ENCODE data around the gene RNF212.

Gene RNF212

DNA sequence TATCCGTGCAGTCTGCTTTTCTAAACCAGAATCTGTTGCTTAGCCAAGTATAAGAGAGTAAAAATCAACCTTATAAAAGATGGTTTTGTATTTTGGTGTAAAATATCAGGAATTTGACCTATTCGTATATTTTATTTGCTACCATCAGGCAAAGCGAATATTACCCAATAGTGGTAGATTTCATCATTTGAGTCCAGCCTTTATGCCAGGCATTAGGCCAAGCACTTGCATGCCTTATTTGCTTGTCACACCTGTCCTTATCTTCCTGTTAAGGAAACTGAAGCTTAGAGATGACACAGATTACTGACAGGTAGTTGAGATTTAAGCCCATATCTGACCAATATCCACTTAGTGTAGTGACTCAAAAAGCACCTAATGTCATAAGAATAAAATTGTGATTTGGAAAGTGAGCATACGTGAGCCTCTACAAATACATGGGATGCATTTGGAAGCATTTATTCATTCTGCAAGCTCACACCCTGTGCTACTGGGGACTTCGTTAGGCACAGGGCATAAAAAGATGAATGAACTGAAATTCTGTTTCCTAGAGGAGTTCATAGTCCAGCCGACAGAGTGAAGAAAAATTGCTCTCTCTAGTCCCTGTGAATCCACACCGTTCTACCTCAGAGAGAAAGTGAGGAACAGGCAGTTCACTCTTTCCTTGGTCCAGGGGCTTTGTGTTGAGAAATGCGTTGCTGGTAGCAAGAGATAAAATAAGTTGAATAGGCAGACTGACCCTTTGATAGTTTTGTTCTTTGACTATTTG is 2.3 kb upstream of the RNF212 start:
- DNase-seq: no peak

DNA sequence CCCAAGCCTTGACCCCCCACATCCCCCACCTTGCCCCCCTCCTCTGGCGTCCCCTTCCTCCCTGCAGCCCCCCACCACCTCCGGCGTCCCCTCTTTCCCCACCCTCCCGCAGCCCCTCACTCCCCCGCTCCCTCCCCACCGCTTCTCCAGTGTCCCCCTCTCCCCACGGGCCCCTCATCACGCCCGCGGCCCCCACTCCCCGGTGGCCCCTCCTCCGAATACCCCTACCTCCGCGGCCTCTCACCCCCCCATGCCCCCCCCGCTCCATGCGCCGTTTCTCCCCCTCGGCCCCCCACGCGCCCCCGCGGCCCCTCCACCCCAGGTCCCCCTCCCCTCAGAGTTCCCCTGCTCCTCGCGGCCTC is 562 bp downstream of the RNF212 start:
- DNase-seq: no peak

DNA sequence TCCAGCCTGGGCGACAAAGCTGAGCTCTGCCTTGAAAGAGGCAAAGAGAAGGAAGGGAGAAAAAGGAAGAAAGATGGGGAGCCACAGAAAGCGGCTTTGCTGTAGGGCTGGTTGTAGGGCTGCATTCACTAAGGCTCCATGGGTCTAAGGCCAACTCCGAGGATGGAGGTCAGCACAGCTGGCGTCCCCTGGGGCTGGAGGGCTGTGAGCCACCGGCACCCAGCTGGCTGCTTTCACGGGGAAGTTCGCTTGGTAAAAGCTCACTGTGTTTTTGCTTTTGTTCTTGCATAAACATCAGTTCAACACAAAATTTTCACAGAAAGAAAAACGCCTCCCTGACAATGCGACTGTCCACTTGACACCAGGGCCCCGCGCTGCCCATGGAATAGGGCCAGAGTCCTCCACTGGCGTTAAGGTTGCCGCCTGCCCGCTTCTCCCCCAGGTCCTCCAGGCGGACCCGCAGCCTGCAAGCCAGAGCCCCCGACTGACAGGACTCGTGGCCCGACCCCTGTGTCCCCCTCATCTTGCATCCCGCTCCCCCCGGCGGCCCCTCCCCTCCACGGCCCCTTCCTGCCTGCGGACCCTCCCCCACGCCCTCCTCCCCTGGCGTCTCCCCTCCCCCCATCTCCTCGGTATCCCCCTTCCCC is 1.1 kb downstream of the RNF212 start:
- DNase-seq: no peak

DNA sequence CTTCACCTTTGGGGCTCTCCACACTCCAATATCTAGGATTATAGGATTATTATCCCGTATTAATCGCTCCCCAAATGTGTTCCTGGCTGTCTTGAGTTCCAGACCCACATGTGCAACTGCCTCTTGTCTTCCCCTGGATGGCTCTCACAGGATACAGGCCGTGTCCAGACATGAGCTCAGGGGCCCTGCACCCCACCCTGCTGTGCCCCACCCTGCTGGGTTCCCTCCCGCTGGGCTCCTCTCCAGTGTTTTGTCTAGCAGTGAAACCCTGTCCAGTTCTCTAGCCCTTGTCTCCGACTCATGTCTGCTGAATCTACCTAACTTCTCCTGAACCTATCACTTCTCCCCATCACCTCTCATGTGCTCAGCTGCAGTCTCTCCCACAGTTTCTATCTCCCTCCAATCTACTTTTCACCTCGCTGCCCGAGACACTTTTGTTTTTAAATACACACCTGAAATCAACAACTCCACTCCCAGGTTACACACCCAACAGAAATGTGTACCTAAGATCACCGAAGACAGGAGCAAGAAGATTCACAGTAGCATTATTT is 2.0 kb downstream of the RNF212 start:
- DNase-seq: no peak

DNA sequence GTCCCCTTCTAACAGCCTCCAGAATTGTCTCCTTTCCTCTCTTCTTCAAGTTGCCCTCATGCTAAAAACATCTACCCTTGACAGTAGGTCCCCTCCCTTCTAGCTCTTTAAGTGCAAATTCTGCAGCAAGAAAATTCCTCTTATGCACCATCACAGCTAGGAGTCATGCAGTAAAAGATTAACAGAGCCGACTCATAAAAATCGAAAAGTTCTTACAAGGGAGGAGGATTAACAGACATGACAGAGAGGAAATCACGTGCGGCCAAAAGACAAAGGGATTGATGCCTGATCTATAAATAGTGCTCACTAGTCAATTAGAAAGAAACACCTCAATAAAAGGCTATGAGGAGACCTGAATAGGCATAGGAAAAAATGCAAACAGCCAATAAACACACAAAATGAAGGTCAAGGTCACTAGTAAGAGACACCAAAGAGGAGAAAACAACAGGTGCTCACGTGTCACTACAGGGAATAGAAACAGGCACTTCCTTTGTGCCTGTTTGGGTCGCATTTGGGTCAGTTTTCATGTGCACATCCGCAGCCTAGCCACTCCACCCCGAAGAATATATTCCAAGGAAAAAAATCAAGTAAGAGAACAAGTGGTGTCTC is 3.4 kb downstream of the RNF212 start:
- DNase-seq: no peak

DNA sequence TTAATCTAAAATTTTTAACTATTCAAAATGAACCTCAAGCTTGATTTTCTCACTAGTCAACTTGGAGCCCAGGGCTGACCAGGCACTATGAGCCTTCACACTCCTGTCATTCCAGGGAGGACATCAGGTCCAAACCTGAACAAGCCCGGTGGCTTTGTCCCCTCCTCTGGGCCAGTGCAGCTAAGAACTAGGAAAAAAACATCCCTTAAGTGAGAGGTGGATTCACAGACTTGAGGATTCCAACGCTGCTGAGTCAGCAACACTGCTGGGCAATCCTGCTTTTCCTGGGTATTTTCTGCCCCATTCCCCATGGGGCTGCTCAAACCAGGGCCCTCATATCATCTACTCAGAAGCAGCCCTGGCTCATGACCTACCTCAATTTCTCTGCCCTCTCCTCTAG is 4.0 kb downstream of the RNF212 start:
- DNase-seq: no peak

DNA sequence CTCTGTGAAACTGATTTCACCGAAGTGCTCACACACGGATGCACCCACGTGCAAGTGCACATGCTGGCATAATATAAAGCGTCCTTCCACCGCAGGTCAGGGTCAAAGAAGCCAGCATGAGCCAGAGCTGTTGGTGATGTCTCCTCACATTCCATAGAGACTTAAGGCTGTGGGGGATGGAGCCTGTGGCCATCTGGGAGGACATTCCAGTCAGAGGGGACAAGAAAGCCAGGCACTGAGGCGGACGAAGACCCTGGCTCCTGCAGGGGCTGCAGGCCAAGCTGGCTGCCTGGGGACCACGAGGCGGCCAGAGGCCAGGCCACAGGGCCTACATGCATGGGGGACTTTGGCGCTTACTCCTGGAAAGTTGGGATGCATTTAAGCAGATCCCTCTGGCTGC is 7.7 kb downstream of the RNF212 start:
- DNase-seq: no peak

DNA sequence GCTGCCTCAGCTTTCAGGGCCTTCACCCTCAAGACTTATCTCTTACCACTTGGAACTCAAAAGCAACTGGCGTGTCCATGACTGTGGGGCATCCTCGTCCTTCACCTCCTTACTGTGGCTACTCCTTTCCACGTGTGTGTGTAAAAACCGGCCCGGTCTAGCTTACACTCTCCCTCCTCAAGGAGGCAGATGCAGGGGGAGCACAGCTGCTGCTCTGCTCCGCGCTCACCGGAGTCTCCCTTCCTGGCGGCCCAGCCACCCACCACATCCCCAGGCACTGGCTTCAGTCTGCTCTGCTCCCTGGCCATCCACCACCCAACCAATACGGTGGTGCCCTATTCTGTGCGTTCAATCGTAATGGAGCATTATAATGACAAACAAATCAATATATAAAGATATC is 8.3 kb downstream of the RNF212 start:
- DNase-seq: no peak

DNA sequence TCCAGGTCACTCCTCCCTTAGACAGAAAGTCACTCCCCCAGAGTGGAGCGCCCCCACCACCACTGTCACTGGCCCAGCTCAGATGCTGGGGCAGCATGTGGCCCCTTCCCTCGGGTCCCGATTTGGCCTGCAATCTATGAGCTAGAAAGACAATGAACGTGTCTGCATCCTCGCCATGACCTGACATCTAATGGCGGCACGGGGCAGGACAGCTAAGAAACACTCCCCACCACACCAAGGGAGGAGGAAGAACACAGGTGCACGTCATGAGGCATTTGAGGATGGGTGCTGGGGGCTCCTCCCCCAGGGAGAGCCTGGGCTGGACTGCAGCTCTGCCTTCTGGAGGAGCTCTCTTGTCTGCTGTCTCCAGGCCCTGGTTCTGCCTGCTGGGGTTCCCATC is 8.7 kb downstream of the RNF212 start:
- DNase-seq: no peak

DNA sequence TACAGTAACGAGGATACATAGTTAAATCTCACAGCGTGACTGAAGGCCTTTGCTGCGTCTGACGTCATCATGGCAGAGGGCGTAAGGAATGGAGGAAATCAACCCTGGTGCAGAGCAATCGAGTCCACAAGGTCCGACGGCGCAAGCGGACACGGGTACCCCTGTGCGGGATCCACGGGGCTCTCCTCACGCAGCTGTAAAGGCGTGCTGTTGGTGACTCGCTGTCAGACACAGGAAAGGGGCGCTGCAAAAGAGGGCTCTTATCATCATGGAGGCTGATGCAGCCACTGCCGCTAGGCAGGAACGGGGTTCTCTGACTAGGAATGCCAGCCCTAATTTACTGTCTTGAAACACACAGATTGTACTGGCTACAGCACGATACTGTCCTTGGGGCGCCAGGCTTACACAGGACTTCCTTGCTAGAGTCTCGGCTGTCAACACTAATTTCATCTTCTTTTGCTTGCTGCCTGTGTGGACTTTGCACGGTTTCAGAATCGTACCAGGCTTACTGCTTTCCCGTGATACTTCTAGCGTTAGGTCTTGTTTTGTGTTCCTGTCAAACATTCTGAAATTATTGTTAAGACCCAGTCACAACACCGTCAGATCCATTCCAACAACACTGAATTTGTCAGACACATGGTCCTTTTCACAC is 13.6 kb downstream of the RNF212 start:
- no peak for DNase-seq

DNA sequence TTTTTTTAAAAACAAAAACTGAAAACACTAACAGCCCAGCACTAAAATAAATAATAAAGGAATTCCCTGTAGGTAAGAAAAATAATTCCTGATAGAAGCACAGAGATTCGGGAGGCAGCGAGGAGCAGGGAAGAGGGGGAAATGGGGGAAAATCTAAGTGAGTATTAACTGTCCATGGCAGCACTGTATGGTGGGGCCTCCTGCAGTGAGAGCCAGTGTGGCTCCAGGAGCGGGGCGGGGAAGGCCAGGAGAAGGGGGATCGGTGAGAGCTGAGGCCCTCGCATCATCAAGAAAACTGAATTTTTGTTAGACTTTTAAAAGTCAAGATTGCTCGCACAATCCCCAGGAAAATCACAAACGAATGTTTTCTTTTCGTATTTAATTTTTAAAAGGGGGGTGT is 14.1 kb downstream of the RNF212 start:
- DNase-seq: no peak

DNA sequence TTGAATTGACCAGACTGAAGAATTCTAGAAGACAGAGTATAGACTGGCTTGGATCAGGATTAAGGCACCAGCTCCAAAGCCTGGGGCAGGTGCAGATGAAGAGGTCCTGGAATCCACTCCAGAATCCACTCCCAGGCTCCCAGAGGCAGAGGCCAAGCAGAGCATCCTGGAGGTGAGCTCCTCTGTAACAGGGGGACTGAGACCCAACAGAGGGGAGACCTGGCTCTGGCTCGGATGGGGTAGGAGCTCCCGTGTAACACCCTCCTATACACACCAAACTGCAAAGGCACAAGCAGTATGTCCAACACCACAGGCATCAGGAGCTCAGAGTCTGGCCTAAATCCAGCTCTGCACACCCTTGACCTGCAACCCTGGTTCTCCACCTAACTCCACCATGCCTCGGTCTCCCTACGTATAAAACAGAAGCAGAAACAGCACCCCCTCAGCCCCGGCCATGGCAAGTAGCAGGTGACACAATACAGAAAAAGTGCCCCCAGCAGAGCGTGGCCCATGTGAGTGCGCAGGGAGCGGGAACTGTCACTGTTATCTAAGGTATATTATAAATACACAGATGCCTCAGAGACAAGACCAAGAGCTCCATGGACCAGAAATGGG is 14.9 kb downstream of the RNF212 start:
- no peak for DNase-seq

DNA sequence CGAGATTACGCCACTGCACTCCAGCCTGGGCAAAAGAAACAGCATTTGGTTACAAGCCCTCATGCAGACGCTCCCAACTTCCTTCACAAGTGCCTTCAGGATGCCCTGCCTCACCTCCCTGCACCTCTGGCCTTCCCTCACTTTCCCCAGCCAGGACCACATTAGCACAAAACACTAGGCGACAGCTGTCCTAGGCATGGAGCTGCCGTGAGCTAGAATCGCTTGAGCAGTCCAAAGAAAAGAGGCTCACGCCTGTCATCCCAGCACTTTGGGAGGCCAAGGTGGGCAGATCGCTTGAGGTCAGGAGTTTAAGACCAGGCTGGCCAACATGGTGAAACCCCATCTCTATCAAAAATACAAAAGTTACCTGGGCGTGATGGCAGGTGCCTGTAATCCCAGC is 15.8 kb downstream of the RNF212 start:
- no peak for DNase-seq

DNA sequence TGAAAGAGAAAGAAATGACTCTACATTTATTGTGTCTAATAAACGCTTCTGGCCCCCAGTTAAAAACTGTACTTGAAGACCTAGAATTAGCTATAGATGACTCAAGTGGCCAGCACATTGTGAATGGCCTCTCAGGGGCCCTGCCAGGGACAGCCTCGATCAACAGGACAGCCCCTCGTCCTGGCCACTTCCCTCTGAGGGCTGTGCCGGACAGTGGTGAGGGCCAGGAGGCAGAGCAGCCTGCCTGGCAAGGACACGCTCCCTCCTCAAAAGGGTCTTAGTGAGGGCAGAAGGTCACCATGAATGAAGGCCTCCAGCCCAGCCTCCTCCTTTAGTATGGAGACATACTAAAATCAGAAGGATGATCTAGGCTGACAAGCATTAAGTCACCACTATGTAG is 16.5 kb downstream of the RNF212 start:
- DNase-seq: no peak

DNA sequence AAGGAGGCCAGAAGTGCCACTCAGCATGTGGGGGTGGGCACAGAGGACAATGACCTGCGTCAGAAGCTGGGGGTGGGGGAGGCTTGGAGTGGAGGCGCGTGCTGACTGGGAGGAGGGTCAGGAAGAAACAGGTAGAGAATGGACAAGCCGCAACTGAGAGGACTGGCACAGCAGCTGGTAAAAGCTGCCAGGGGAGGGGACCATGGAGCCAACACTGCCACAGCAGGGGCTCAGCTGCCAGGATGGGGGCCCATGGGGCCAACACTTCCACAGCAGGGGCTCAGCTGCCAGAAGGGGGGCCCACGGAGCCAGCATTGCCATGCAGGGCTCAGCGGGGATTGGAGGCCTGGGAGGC is 19.1 kb downstream of the RNF212 start:
- DNase-seq: no peak

DNA sequence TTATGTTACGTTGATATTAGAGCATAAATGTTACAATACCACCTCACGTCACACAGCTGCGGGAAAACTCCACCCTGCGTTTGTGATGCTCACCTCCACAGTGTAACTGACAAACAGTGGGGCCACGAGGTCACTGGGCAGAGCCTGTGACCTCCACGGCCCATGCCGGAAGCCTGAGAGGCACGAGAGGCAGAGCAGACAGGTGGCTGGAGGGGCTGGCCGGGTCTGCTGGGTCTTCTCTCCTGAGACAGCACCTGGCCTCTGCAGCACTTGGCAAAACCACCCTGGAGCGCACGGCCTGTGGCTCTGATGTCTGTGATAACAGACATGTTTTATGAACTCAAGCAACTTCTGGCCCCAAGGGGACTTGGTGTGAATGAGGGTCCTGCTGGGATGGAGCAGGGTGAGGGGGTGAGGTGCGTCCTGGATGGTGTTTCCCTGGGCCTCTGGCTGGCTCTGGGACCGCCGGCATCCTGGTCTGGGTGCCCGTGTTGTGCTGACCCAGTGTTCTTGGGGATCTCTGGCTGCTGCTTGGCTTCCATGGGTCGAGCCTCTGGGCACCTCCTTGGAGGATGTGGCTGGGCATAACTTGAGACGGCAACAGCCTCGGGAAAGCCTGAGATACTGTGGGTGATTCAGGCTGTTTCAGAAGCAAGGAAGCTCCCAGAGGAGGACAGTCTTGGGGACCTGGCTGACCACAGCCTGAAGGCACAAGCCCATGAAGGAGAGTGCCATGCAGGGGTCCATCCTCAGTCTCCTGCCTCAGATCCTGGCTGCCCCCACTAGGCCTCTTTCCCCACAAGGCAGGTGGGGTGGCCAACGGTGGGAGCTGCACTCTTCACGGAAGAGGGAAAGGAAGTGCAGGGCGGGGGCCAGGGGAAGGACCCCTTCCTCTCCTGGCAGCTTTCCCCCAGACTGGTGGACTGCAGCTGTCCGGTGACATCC is 19.7 kb downstream of the RNF212 start:
- no peak for DNase-seq

DNA sequence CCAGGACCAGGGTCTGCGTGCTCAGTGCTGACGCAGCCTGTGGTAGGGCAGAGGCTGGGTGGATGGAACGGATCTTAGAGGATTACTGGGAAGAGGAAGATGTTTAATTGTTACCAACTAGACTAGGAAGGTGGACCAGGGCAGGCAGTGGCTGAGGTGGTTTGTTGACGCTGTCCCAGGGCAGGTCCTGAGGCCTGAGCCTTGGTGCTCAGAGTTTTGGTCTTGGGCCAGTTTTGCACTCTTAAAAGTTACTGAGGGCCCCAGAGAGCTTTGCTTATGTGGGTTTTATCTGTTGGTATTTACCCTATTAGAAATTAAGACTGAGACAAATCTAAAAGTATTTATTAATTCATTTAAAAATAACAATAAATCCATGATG is 20.4 kb downstream of the RNF212 start:
- no peak for DNase-seq

DNA sequence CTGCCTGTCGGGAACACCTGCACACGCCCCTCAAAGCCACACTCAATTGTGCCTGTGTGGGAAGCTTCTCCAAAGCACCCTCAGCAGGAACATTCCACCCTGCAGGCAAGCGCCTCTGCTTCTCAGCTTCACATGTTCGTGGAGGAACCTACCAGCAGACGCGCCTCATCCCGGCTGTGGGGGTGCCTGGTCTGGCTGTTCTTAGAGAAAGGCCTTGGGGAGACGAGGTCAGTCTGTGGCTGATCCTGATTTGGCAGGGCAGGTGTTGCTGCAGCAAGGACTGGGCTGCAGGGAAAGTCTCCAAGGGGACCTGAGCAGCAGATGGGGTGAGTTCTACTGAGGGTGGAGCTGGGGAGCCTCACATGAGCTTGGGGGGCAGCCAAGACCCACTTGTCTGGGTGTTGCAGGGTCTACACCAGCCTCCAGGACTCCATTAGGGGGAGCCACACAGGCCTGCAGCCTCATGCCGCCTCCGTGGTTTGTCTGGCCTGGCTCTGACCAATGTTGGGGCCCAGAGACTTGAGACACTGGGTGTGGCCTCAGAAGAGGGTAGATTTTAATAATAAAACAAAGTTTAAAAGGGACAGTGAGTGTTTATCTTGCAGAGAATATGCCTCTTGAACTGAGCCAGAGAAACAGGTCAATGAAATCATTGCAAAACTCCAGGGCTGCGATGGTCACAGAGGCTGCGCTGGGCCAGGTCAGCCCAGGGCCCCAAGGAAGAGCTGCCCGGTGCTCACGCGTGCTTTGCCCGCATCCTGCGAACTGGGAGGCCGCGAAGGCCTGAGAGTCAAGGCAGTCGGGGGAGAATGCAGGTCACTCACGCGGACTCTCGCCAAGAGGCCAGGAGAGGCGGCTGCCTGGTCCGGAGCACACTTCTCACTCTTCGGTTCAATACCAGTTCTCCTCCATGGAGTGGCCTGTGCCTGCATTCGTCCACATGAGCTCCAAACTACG is 21.1 kb downstream of the RNF212 start:
- no peak for DNase-seq

DNA sequence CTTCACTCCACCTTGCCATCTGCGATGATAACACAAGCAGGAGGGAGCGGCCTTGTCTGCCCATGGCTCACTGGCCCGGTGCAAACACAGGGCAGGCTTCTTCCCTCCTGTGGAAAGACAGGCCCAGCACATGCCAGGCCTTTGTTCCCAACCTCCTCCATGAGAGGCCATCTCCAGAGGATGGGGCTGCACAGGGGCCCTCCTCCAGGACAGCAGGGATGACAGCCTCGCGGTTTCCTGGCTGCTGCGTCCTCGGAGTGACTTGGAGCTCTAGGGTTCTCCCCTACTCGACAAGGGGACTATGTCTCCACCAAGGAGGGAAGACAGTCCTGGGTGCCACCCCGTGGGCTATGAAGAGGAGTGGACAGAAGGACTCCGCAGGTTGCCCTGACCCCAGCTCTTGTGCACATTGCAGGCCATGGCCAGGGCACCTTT is 21.8 kb downstream of the RNF212 start:
- no peak for DNase-seq

DNA sequence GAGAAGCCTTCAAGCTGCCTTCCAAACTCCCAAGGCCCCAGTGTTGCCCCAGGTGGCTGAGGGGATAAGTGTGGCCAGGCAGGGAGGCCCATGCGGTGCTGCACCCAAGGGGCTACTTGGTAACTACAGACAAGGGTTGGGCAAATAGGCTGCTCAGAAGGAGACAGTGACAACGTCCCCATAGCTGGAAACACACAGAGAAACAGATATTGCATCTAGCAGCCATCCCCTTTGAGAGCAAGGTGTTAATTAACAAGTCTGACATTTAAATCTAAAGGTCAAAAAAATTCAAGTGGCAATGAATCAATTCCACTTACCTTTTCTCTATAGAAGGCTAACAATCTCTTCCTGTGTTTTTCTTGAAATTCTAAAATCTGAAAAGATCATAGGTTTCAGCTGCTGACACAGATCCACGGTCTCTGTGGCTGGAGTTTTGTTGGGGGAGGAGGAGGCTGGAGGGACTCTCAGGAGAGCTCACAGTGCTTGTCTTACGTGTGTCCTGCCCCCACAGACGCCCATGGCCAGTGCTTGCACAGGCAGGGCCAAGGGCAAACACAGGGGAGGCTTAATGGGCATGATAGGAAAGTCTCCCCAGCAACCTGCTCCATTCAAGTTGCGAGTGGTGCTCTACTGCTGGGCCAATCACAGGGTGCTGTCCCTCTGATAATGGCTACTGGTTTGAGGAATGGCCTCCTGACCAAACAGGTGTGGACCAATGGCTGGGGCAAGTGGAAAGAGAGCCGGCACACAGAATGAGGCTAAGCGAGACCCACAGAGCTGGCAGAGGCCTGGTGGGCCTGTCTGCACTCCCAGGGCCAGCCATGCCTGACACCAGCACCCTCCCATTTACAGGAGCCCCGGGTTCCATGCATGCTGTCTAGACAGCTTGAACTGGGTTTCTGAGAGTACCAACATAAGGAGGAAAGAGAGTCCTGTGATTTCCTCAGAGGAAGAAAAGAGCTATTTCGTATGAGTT is 22.6 kb downstream of the RNF212 start:
- DNase-seq: no peak
